ENCODE data around the gene FAM107B.

GRCh38 chr10:14660831-14661230, 113.9 kb downstream of the FAM107B start:
- no peak for TF ChIP-seq EZH2 (IDR thresholded peaks at IDR 0.05; ENCODE audit: insufficient read depth, poor library complexity, severe bottlenecking)
- TF ChIP-seq EZH2phosphoT487 (IDR thresholded peaks at IDR 0.05; ENCODE audit: insufficient read depth, low read depth), result no peak

Data from GM23248 (cell line).